Suppressor macrophage (primary cell): ENCODE data around the gene MED7.

ENCODE experiments used
- DNase-seq, 4 experiments: peaks; one replicate each; pipeline ENCODE4 v3.0.0-alpha.2; 2020 to 2022

Gene MED7

GRCh38 chr5:157162919-157163510, 20.4 kb upstream of the MED7 start:
- DNase-seq = no peak

GRCh38 chr5:157161996-157162395, 19.3 kb upstream of the MED7 start:
- DNase-seq = no peak

DNA sequence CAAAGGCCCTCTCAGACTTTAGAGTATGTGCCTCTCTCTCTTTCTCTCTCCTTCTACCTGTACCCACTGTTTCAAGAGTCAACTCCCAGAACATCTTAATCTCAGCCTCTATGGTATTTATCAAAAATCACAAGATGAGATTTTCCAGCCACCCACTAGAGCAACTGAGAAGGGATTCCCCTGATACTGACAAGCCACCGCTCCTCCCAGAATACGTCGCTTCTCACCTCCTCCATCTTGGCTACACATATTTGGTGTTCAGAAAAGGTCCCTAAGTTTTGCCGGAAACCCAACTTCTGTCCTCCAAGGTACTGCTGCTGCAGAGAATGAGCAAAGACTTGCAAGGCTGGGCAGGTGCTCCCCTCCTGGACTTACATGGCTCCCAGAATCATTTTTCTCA, 17.3 kb upstream of the MED7 start:
- DNase-seq = no peak

GRCh38 chr5:157159209-157159751, 16.6 kb upstream of the MED7 start:
- no peak for DNase-seq

- DNase-seq = no peak
Observed at GRCh38 chr5:157157293-157157891, 14.7 kb upstream of the MED7 start.

GRCh38 chr5:157155297-157155696, 12.6 kb upstream of the MED7 start:
- no peak for DNase-seq

- DNase-seq = no peak
Observed at GRCh38 chr5:157150995-157151394, 8.3 kb upstream of the MED7 start.

DNA sequence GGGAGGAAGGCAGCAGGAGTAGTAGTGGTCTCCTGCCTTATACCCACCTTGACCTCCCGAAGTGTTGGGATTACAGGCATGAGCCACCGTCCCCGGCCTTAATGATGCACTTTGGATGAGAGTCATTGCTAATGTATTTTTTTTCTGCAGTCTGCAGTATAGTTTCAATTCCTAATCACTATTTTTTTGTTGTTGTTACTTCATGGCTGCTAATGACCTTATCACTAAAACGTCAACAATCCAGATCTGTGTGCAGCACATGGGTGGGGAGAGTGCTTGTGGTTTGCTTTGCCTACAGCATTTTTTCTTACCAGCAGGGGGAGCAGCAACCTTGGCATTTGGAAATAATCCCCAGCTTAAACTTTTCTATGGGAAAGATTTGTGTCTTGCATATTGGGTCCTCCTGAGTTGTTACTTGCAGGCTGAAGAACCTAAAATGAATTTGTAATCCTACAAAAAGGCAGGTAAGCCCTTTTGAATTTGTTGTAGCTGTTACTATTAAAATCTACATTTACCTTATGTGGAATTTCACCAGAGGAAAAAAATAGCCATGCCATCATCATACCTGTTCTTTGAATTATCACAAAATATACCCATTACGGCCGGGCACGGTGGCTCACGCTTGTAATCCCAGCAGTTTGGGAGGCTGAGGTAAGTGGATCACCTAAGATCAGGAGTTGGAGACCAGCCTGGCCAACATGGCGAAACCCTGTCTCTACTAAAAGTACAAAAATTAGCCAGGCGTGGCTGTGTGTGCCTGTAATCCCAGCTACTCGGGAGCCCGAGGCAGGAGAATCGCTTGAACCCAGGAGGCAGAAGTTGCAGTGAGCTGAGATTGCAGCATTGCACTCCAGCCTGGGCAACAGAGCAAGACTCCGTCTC, 6.3 kb upstream of the MED7 start:
- DNase-seq = peak; percentile 78 to 88 (median 87)

DNA sequence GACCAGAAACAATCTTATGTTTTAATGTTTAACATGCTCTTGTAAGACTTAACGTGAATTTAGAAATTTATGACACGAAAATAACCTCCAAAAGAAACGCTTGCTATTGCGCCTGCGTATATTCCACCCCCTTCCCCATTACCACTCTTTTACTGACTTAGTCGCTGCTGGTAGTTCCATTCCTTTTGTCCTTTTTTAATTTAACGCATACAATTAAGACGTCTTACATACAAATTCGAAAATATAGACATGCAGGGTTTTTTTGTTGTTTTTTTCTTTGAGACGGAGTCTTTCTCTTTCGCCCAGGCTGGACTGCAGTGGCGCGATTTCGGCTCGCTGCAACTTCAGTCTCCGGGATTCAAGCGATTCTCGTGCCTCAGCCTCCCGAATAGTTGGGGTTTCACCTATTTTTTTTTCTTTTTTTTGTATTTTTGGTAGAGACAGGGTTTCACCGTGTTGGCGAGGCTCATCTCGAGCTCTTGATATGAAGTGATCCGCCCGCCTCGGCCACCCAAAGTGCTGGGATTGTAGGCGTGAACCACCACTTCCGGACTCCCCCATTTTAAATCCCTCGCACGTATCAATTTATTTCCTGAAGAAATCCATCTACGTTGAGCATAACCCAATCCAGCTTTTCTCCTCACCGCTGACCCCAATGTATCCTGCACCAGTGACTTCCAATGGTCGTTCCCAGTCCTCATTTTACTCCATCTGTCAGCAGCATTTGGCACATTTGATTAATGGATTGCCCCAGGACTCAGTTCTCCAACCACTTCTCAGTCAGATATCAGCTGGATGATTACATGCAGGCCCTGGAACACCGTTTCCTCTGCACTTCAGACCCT, 684 bp upstream of the MED7 start:
- DNase-seq = peak; percentile 50 to 67 (median 57)

DNA sequence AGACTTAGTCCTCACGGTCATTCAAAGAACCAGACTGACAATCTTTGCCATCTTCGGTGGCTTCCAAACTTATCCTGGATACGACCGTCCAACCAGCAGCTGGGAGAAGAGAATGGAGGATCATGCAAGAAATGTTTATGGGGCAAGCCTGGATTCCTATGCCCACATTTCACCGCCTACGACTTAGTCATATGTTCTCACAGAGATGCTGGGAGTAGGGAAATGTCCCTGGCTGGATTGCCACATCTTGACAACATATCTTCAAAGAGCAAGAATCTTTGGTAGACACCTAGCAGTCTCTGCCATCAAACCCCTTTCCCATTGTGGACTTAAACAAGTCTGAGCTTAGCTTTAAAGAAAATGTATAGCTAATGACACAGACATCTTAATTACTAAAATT, 5.0 kb downstream of the MED7 start:
- DNase-seq = peak; percentile 24 to 68 (median 60)

- DNase-seq = no peak
Observed at GRCh38 chr5:157132281-157132612, 10.4 kb downstream of the MED7 start.

GRCh38 chr5:157130925-157131324, 11.7 kb downstream of the MED7 start:
- peak in 3 of 4 experiments; percentile 46 to 60 (median 47) for DNase-seq

GRCh38 chr5:157121709-157122108, 21.0 kb downstream of the MED7 start:
- DNase-seq = no peak

DNA sequence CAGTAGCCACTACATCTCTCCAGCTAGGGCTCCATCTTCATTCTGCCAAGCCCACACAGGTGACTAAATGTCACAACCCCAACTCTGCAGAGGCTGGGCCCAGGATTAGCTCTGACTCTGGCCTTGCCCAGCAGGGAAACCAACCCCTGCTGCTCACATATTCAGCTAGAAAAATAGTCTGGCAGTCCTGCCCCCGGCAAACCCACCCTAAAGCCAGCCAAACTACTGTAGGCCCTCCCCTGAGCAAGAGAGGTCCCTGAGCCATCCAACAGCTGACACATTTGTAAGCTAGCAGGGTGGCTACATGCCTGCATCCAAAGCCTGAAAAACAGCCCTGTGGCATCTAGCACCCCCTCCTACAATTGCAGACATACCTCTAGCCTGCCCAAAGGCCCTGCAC, 22.6 kb downstream of the MED7 start:
- DNase-seq = no peak

DNA sequence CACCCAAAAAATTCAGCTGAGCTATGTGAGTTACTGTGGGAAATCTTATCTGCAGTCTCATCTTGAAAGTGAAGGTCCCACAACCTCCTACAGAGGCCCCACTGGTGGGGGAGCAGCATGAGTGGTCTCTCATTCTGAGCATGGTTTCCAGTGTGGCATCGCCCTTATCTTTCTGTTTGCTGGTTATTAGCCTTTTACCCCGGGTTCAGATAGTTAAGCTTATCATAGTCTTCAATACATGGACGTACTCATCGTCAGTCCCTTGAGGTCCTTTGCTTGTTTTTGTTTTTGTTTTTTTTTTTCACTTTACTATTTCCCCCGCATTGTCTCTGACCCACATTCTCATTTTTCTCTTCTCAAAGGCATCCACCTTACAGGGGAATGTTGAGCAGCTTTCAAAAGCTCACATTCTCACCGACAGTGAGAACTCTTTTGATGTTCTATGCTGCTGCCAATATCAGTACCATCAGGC, 26.1 kb downstream of the MED7 start:
- no peak for DNase-seq

DNA sequence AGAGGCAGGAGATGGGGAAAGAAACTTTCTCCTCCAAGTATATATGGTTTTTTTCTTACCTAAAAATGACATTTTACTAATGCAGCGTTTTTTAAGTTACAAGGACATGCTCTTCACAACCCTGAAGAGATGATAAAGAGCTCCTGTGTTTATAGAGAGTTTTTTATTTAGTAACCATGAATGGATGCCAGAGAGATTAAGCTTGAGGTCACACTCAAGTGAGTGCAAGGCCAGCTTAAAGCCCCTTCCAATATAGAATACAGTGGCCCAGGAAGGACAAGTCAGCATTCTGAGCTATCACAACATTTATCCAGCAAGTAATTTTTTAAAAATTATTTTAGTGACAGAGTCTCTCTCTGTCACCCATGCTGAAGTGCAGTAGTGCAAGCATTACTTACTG, 27.2 kb downstream of the MED7 start:
- no peak for DNase-seq

GRCh38 chr5:157115012-157115411, 27.7 kb downstream of the MED7 start:
- DNase-seq = no peak

DNA sequence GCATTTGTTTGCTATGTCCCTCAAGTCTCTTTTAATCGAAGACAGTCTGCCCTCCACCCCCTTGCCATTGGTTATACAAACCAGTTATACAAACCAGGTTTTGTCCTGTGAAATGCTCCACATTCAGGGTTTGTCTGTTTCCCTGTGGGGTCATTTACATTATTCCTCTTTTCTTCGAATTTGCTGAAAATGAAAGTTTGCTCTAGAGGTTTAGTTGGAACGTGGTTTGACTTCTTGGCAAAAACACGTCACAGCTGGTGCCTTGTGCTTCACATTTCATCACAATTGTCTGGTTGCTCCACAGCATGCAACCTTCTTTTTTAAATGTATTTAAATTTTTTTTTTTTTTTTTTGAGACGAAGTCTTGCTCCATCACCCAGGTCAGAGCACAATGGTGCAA, 29.7 kb downstream of the MED7 start:
- DNase-seq = peak; percentile 72 to 89 (median 78)

GRCh38 chr5:157109744-157110143, 32.9 kb downstream of the MED7 start:
- DNase-seq = peak; percentile 71 to 88 (median 78)

- peak; percentile 88 to 94 (median 90) for DNase-seq
Observed at GRCh38 chr5:157108976-157109375, 33.7 kb downstream of the MED7 start, which contains the start of gene HAVCR2. TSS of gene HAVCR2 (minus strand) at chr5:157109044. CDS start at chr5:157108983, 61 bp downstream.

DNA sequence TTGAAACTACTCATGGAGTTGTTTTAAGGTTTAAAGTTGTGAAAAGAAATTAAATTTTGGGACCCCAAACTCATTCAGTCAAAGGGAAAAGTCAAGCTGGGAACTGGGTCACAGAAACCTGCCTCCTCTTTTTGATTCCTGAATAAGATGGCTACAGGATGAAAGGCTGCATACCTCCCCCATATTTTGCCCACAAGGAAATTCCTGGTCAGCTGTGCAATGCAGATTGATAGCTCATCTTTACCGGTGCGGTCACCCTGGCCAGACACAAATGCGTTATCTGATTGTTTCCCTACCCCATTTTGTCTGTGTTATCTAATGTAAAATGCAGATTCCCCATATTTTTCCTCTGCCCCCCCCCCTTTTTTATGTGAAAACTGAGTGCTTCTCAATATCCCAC, 35.2 kb downstream of the MED7 start:
- DNase-seq = peak in 3 of 4 experiments; percentile 43 to 51 (median 47)
